GM10847 (cell line): ENCODE measurements around the gene MLXIPL.

Source experiments
- POLR2A ChIP-seq: IDR thresholded peaks from 2 replicates; pipeline ENCODE4 v1.6.1; 2011; ENCODE audit not compliant: insufficient read length; ENCODE audit errors: extremely low read depth

Gene MLXIPL

DNA sequence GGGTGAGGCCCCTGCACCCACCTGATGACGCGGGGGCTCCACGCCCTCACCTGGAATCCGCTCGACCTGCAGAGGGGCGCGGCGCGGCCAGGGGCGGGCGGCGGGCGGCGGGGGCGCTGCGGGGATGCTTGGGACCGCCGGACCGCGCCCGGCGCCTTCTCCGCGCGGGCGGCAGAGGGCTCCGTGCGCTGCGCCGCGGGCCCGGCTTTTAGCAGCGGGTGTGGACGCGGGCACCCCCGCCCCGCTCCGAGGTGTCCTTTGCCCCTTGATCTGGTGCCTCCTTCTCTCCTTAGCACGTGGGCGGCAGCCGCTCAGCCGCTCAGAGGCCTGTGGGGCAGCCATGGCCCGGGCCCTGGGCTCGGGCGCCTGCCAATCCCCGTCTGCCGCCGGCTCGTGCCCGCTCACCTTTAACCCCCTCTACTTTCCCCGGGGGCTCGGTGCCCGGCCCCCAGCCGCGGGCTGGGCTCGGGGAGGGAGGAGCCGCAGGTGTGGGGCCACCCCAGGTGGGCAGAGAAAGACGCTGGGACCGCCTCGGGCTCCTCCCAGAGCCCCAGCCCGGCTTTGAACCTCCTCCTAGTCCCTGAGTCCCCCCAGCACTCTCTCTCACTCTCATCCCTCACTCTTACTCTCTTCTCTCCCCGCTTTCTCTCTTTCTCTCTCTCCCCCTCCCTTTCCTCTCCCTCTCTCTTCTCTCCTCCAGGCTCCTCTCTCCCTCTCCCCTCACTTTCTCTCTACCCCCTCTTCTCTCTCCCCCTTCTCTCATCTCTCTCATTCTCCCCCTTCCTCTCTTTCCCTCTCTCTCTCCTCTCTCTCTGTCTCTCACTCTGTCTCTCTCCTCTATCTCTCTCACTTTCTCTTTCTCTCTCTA lies 23.6 kb upstream of the MLXIPL start:
- TF ChIP-seq POLR2A, result no peak

DNA sequence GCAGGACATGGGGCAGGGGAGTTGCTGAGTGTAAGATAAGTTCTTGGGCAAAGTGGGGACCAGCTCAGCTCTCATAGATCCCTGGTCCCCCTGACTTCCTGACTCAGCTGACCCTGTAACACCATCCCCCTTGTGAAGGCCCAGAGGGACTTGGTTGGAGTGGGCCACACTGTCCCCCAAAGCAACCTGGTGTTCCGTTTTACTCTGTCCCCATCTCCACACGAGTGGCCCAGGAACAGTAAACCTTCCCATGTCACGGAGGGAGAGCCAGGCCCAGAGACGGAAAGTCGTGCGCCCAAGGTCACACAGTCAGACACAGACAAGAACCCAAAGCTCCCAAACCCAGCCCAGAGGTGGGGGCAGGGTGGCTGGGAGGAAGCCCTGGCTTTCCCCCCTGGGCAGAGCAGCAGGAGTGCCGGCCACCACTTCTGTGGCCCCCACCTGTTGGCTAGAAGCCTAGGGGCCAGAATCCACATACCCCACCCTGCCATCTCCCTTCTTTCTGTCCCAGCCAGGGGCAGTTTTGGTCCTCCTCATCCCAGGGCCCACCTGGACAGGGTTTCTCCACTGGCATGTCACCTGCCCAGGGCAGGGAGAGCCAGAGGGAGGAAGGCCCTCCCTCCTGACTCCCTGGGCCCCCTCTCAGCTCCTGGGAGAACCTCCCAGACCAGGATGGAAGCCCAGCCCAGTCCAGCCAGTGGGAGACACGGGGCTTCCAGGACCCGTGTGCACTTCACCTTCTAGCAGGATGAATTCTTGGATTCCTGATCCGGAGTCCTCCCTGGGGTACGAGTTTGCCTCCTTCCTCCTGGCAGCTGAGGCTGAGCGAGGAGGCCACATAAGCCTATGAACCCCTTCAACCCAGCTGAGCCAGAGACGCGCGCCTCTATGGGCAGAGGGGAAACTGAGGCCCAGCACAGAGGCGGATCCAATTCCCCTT lies 22.7 kb upstream of the MLXIPL start:
- TF ChIP-seq POLR2A, result no peak

DNA sequence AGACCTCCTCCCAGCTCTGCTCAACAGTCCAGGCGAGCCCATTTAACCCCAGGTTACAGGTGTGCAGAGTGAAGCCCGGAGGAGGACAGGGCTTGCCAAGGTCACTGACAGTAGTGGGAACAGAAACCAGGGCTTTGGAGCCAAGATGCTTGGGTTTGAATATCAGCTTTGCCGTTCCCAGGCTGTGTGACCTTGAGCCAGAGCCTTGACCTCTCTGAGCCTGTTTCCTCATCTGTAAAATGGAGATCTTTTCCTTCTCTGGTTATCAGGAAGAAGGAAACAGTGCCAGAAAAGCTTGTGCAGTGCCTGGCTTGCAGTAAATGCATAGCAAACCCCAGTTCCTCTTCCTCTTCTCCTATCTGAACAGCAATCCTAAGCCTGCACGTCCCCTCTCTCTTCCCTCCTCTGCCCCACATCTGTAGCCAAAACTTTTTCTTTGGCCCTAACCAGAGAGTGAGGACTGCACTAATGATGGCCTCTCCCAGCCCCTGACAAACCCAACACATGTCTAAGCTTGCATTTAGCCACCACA lies 21.4 kb upstream of the MLXIPL start:
- no peak for TF ChIP-seq POLR2A

DNA sequence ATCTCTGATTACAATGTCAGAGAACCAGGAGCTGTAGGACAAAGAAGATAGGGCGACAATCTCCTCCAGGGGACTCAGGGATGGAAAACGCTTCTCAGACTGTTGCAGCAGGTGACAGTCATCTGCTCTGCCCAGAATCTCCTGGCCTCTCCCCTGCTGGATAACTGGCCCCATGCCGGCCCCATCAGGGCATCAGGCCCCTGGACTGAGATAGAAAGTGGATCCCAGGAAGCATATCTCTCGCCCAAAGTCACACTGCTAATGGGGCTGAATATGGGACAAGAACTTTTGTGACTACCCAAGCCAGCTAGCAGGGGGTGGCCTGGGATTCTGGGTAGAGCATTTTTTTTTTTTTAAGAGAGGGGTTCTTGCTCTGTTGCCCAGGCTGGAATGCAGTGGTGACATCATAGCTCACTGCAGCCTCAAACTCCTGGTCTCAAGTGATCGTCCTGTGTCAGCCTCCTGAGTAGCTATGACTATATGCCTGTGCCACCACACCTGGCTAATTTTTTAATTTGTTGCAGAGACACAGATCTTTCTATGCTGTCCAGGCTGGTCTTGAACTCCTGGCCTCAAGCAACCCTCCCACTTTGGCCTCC lies 20.5 kb upstream of the MLXIPL start:
- no peak for TF ChIP-seq POLR2A

DNA sequence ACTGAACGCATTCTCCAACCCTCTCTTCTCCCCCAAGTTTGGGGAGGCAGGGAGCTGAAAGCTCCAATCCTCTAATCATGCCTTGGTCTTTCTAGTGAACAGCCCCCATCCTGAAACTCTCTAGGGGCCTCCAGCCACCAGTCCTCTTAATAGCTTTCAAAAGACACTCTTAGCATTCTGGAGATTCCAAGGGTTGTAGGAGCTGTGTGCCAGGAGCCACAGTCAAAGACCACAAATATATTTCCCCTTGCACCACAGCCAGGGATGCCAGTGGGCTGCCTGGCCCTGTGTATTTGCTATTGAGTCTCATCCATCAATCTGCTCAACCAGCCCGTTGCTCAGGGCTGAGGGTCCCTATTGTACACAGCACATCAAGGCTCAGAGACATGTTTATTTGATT lies 18.5 kb upstream of the MLXIPL start:
- TF ChIP-seq POLR2A, result no peak

DNA sequence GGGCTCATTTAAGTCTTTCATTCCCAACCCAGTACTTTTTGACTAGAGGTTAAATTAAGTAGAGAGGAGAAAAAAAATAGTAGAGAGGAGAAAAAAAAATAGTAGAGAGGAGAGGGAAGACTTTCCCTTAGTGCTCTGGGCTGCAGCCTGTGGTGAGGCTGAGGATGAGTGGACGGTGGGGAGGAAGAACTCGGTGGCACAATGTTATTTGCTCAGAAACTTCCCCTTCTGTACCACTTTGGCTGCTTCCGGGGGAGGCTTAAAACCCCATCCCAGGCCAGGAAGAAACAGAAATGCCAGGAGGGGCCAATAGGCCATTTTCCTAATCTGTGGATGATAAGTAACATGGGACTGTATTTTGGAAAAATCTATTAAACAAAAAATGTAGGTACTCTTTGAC lies 14.6 kb upstream of the MLXIPL start:
- no peak for TF ChIP-seq POLR2A

DNA sequence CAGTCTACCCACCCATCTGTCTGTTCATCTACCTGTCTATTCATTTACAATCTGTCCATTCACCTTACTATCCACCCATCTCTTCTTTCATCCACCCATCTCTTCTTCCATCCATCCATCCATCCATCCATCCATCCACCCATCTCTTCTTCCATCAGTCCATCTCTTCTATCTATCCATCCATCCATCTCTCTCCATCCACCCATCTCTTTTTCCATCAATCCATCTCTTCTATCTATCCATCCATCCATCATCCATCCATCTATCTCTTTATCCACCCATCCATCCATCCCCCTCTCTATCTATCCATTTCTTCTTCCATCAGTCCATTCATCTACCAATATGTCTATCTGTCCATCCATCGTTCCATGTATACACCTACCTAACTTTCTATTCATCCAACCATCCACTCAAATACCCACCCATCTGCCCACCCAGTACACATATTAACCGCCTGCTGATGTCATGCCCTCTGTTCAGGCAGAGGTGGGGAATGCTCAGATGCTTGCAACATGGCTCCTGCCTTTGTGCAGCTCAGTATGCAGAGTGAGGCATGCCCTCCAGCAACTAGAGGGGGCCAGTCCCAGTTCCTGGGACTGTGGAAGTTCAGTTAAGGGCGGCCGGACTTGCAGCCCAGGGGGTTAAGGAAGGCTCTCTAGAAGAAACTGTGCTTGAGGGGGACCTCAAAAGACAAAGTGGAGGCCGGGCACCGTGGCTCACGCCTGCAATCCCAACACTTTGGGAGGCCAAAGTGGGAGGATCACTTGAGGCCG lies 11.3 kb upstream of the MLXIPL start:
- no peak for TF ChIP-seq POLR2A

DNA sequence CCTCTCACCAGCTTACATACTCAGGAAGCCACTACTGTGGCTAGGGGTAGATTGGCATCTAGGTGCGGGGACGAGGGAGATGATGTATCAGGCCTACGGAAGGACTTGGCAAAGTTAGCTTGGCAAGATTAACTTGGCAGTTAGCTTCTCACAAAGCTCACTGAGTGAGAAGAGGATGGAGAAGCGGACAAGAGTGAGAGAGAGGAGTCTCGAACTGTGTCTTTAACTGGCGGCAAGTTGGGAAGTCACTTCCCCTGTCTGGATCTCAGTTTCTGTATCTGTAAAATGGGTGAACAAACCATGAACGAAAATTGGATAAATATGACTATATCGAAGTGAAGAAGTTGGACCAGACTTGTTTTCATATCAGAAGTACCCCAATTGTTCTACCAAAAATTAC lies 9.5 kb upstream of the MLXIPL start:
- TF ChIP-seq POLR2A, result no peak

DNA sequence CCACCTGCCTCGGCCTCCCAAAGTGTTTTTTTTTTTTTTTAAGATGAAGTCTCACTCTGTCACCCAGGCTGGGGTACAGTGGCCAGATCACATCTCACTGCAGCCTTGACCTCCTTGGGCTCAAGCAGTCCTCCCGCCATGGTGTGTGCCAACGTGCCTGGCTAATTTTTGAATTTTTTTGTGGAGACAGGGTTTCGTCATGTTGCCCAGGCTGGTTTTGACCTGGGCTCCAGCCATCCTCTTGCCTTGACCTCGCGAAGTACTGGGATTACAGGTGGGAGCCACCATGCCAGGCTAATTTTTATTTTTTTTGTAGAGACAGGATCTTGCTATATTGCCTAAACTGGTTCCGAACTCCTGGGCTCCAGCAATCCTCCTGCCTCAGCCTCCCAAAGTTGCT lies 9.0 kb upstream of the MLXIPL start:
- no peak for TF ChIP-seq POLR2A

DNA sequence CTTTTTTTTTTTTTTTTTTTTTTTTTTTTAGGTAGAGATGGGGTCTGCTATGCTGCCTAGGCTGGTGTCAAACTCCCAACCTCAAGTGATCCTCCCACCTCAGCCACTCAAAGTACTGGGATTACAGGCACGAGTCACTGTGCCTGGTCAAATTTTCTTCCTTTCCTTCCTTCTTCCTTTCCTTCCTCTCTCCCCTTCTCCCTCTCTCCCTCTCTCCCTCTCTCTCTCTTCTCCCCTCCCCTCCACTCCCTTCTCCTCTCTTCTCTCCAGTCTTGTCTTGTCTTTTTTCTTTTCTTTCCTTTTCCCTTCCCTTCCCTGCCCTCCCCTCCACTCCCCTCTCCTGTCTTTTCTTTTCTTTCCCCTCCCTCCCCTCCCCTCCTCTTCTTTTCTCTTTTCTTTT lies 7.2 kb upstream of the MLXIPL start:
- no peak for TF ChIP-seq POLR2A

DNA sequence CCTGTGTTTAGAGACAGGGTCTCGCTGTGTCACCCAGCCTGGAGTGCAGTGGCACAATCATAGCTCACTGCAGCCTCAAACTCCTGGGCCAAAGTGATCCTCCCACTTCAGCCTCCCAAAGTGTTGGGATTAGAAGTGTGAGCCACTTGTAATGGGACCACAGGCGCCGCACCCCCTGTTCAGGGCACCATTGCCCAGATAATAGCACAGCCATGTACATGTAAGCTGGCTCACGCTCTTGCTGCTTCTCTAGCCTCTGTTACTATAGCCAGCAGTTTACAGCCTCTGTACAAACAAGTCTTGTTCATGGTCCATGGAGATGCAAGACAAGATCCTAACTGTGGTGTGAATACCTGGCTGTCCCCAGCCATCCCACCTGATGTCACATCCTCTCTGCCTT lies 4.2 kb upstream of the MLXIPL start:
- no peak for TF ChIP-seq POLR2A

DNA sequence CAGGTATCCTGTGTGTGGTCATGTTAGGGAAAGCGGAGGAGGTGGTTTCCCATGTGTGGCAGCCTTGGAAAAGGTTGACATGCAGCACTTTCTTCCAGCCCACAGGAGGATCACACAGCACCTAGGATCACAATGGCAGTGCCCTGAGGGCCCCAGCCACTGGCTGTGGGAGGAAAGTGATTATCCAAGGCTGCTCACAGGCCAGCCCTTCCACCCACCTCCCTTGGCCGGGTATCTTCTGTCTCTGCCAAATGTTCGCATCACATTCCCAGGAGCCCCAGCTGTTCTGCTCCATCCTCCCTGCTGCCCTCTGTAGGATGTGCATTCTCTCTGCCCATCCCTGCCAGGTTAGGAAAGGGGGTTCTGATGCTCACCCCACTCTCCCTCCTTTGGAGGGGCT lies 2.5 kb upstream of the MLXIPL start:
- TF ChIP-seq POLR2A, result no peak

DNA sequence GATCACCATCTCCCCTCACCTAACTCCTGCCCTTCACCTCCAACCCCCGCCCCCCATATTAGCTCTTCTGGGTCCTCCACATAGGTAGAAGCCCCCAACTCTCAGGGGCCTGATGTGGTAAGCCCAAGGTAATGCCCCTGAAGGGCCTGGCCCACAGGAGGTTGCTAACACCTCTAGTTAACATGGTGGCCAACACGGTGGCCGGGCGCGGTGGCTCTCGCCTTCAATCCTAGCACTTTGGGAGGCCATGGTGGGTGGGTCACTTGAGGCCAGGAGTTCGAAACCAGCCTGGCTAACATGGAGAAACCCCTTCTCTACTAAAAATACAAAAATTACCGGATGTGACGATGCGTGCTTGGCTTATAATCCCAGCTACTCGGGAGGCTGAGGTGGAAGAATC lies 954 bp upstream of the MLXIPL start:
- no peak for TF ChIP-seq POLR2A

DNA sequence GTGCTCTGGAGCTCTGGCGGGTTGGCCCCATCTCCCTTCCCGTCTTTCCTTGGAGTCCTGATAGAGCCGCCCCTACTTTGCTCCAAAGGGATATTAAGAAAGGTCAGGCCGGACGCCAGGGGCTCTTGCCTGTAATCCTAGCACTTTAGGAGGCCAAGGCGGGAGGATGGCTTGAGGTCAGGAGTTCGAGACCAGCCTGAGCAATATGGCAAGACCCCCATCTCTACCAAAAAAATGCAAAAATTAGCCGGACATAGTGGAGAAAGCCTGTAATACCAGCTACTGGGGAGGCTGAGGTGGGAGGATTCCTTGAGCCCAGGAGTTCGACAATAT lies 313 bp upstream of the MLXIPL start:
- no peak for TF ChIP-seq POLR2A

DNA sequence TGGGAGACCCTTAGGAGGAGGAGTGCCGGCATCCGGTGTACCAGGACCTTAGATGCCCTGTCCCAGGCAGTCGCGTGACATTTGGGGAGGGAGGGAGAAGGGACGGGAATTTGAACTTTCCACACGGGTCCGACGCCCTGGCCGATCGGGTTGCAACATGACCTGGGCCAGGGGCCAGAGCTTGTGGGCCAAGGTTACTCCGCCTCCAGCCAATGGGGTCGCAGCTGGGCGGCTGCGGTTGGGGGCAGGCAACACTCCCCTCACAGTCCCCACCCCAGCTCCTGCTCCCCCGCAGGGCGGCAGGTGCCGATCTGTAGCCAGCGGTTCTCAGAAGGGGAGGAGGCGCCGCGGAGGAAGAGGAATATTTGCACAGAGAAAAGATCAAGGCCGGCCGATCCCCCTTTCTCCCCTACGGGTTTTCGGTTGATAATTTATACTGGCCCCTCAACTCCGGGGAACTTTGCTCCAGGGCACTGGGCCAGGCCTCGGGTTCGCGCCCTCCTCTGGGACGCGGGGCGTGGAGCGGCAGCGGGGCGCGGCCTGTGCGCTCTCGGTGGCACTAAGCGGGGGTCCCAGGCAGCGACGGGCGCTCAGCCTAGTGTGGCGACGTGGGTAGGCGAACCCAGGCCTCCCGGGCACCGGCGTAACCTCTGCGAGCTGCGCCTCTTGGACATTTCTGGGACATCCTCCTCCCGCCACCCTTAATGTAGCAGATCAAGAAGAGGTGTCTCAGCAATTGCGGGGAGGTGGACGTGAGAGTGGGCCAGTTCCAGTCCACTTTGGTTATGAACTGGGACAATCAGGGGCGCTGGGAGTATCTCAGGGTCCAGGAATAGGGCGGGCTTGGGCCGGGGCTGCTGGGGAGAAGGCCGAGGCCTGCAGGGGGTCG lies 1.2 kb downstream of the MLXIPL start:
- TF ChIP-seq POLR2A, result no peak

DNA sequence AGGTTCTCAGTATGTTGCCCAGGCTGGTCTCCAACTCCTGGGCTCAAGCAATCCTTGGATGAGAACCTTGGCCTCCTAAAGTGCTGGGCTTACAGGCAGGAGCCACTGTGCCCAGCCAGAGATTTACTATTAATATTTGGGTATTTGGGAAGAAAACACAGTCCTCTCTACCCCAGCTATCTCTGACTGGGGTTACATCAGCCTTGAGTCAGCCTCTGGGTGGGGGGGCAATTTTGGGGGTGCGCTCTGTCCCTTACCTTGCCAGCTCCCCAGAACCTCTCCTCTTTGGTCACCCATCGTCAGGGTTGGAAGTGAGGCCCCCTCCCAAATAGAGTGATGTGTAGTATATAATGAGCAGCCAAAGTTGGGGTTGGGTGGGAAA lies 1.8 kb downstream of the MLXIPL start:
- no peak for TF ChIP-seq POLR2A
